Activated naive CD4-positive, alpha-beta T cell treated with anti-CD3 and anti-CD28 coated beads for 36 hours (primary cell): ENCODE measurements around the gene BICRA. TPM values are rescaled to one million over a fixed set of nuclear protein-coding genes. Genes with fewer than 3 reads are reported as not detected.
"Not testable (repeated sequence)": the region's sequence is repeated elsewhere in the genome, so short reads cannot be mapped to it uniquely, and the experiment has no call there.

Experiments used
- CTCF ChIA-PET: fragments of 350-600 bp; sonication (Branson Sonifier 250); formaldehyde crosslinking; loops from one replicate; lab custom pipeline; 2021; ENCODE audit warnings: antibody characterized with exemption; lab: Charles Lee
- DNase-seq: peaks from one replicate; pipeline ENCODE4 v3.0.0-alpha.2; 2020
- H3K27ac Mint-ChIP-seq: one replicate; pipeline ENCODE4 v1.8.0; 2021; ENCODE audit warnings: mild to moderate bottlenecking, mixed read lengths
- H3K27me3 Mint-ChIP-seq: one replicate; pipeline ENCODE4 v1.8.0; 2021; ENCODE audit warnings: low read depth, mixed read lengths
- H3K36me3 Mint-ChIP-seq: one replicate; pipeline ENCODE4 v1.8.0; 2021; ENCODE audit warnings: low read depth, mixed read lengths
- H3K4me1 Mint-ChIP-seq: one replicate; pipeline ENCODE4 v1.8.0; 2021; ENCODE audit warnings: low read depth, mixed read lengths
- H3K4me3 Mint-ChIP-seq: one replicate; pipeline ENCODE4 v1.8.0; 2021; ENCODE audit warnings: mild to moderate bottlenecking, moderate library complexity, mixed read lengths
- H3K9me3 Mint-ChIP-seq: one replicate; pipeline ENCODE4 v1.8.0; 2021; ENCODE audit warnings: mixed read lengths
- intact Hi-C: fragments of 100-400 bp; cut with micrococcal nuclease; formaldehyde crosslinking; loops from one replicate; pipeline ENCODE4 v1.15.1; 2023
- total RNA-seq, 2 experiments: library from RNA; stranded (reverse); gene quantifications; one replicate each; pipeline ENCODE4 v1.2.3, GENCODE V29; 2021

Gene BICRA
- total RNA-seq, 2 experiments from 2014 or later = 11.2 to 12.5 TPM

- Mint-ChIP-seq H3K4me1 (peaks cover 7% of the 10 kb centered on the region), H3K27me3 (no peaks in the 10 kb centered on the region), H3K4me3 (no peak overlapping the region), H3K9me3 (peaks cover 15% of the 10 kb centered on the region), H3K36me3 (peaks cover 4% of the 10 kb centered on the region), H3K27ac (no peak overlapping the region)
- intact Hi-C loops = no loop called here
- CTCF ChIA-PET = interaction anchor here (0.6 kb wide), 2 partner anchors 50 to 1184 kb away, joined by 4 to 5 read pairs; no protein-coding TSS in a partner anchor
- DNase-seq = no peak
Measured at GRCh38 chr19:47587295-47587694, 21.6 kb upstream of the BICRA start.

GRCh38 chr19:47589824-47590223, 19.1 kb upstream of the BICRA start:
- Mint-ChIP-seq H3K27ac (no peak overlapping the region), H3K9me3 (peaks cover 15% of the 10 kb centered on the region), H3K27me3 (no peaks in the 10 kb centered on the region), H3K4me3 (no peak overlapping the region), H3K4me1 (no peaks in the 10 kb centered on the region), H3K36me3 (peaks cover 4% of the 10 kb centered on the region)
- intact Hi-C loops = no loop called here
- no peak for DNase-seq
- CTCF ChIA-PET = no interaction called here

GRCh38 chr19:47593860-47594259, 15.1 kb upstream of the BICRA start:
- DNase-seq = no peak
- Mint-ChIP-seq H3K4me1 (peaks cover 6% of the 10 kb centered on the region), H3K27ac (no peak overlapping the region), H3K36me3 (no peaks in the 10 kb centered on the region), H3K9me3 (no peaks in the 10 kb centered on the region), H3K27me3 (no peaks in the 10 kb centered on the region), H3K4me3 (no peak overlapping the region)
- intact Hi-C loops = no loop called here
- CTCF ChIA-PET = no interaction called here

- Mint-ChIP-seq H3K36me3 (no peaks in the 10 kb centered on the region), H3K27ac (no peak overlapping the region), H3K4me1 (peaks cover 14% of the 10 kb centered on the region), H3K4me3 (no peak overlapping the region), H3K27me3 (no peaks in the 10 kb centered on the region), H3K9me3 (no peaks in the 10 kb centered on the region)
- intact Hi-C loops = no loop called here
- no peak for DNase-seq
- CTCF ChIA-PET = no interaction called here
Measured at GRCh38 chr19:47595944-47596343, 13.0 kb upstream of the BICRA start.

GRCh38 chr19:47598407-47599349, 10.3 kb upstream of the BICRA start:
- CTCF ChIA-PET = interaction anchor here (0.5 to 1.5 kb wide), 4 partner anchors 13 to 115 kb away, joined by 3 to 4 read pairs (median 3); partner anchors contain the start of gene KPTN

GRCh38 chr19:47599671-47600245, 9.2 kb upstream of the BICRA start:
- H3K27me3 Mint-ChIP-seq, H3K36me3 Mint-ChIP-seq, H3K9me3 Mint-ChIP-seq, DNase-seq: not testable (repeated sequence)
- Mint-ChIP-seq H3K4me3 (peak overlapping the region; percentile 85), H3K27ac (peak overlapping the region; percentile 88), H3K4me1 (peaks cover 17% of the 10 kb centered on the region)
- CTCF ChIA-PET = interaction anchor here (0.6 to 1.5 kb wide), 4 partner anchors 26 to 250 kb away, joined by 3 to 4 read pairs (median 4); partner anchors contain the start of gene DHX34
- intact Hi-C loops = loop anchor here (1.0 to 10.0 kb wide), 6 partner anchors 9 to 725 kb away; partner anchors contain the start of genes CARD8, EMP3, NAPA and SELENOW

More at GRCh38 chr19:47598407-47599349, 10.3 kb upstream of the BICRA start:
- Mint-ChIP-seq H3K4me1 (peaks cover 17% of the 10 kb centered on the region), H3K4me3 (peak overlapping the region; percentile 85), H3K27ac (no peak overlapping the region), H3K9me3 (no peaks in the 10 kb centered on the region), H3K36me3 (no peaks in the 10 kb centered on the region), H3K27me3 (no peaks in the 10 kb centered on the region)
- intact Hi-C loops = no loop called here
- DNase-seq = no peak

GRCh38 chr19:47600246-47601179, 8.4 kb upstream of the BICRA start:
- peak; percentile 100 for DNase-seq
- peak overlapping the region; percentile 85 for H3K4me3 Mint-ChIP-seq
- peak overlapping the region; percentile 88 for H3K27ac Mint-ChIP-seq
- H3K4me1 Mint-ChIP-seq = peaks cover 17% of the 10 kb centered on the region
- CTCF ChIA-PET = interaction anchor here (1.0 to 1.5 kb wide), 3 partner anchors 26 to 251 kb away, joined by 3 to 4 read pairs (median 3); partner anchors contain the start of gene DHX34
- no peaks in the 10 kb centered on the region for H3K9me3 Mint-ChIP-seq
- no peaks in the 10 kb centered on the region for H3K36me3 Mint-ChIP-seq
- H3K27me3 Mint-ChIP-seq = no peaks in the 10 kb centered on the region
- intact Hi-C loops = loop anchor here (1.0 to 10.0 kb wide), 6 partner anchors 8 to 724 kb away; partner anchors contain the start of genes CARD8, EMP3, NAPA and SELENOW

- no peaks in the 10 kb centered on the region for H3K27me3 Mint-ChIP-seq
- CTCF ChIA-PET = interaction anchor here (1.2 to 1.4 kb wide), 2 partner anchors 105 to 174 kb away, joined by 3 to 4 read pairs; no protein-coding TSS in a partner anchor
- H3K9me3 Mint-ChIP-seq = no peaks in the 10 kb centered on the region
- peak overlapping the region; percentile 87 for H3K27ac Mint-ChIP-seq
- H3K4me3 Mint-ChIP-seq = peak overlapping the region; percentile 85
- H3K36me3 Mint-ChIP-seq = no peaks in the 10 kb centered on the region
- intact Hi-C loops = loop anchor here (2.0 to 10.0 kb wide), 4 partner anchors 173 to 723 kb away; partner anchors contain the start of genes CARD8, EMP3 and SELENOW
- peaks cover 17% of the 10 kb centered on the region for H3K4me1 Mint-ChIP-seq
- peak; percentile 45 for DNase-seq
Measured at GRCh38 chr19:47601180-47601904, 7.6 kb upstream of the BICRA start.

- H3K27me3 Mint-ChIP-seq = no peaks in the 10 kb centered on the region
- CTCF ChIA-PET = interaction anchor here (0.6 kb wide), 1 partner anchor 125 kb away, joined by 4 read pairs; no protein-coding TSS in a partner anchor
- H3K9me3 Mint-ChIP-seq = no peaks in the 10 kb centered on the region
- intact Hi-C loops = loop anchor here (5.0 to 10.0 kb wide), 3 partner anchors 171 to 721 kb away; partner anchors contain the start of genes CARD8, EMP3 and SELENOW
- no peaks in the 10 kb centered on the region for H3K36me3 Mint-ChIP-seq
- H3K4me3 Mint-ChIP-seq = no peak overlapping the region
- no peak overlapping the region for H3K27ac Mint-ChIP-seq
- DNase-seq = no peak
- H3K4me1 Mint-ChIP-seq = peaks cover 14% of the 10 kb centered on the region
Measured at GRCh38 chr19:47603706-47604565, 5.0 kb upstream of the BICRA start.

- peak overlapping the region; percentile 81 for H3K4me3 Mint-ChIP-seq
- peaks cover 20% of the 10 kb centered on the region for H3K4me1 Mint-ChIP-seq
- CTCF ChIA-PET = interaction anchor here (0.6 to 0.7 kb wide), 2 partner anchors 78 to 181 kb away, joined by 4 to 6 read pairs; no protein-coding TSS in a partner anchor
- H3K27ac Mint-ChIP-seq = no peak overlapping the region
- no peaks in the 10 kb centered on the region for H3K9me3 Mint-ChIP-seq
- no peaks in the 10 kb centered on the region for H3K36me3 Mint-ChIP-seq
- no peaks in the 10 kb centered on the region for H3K27me3 Mint-ChIP-seq
- intact Hi-C loops = loop anchor here (1.0 to 10.0 kb wide), 5 partner anchors 7 to 717 kb away; partner anchors contain the start of genes CCDC9, EMP3, NAPA and SELENOW
- no peak for DNase-seq
Measured at GRCh38 chr19:47607564-47608073, 1.3 kb upstream of the BICRA start.
